H9 (cell line): ENCODE measurements around the gene LPAR2. TPM values are rescaled to one million over a fixed set of nuclear protein-coding genes. Genes with fewer than 3 reads are reported as not detected.

Experiments used
- DNase-seq: peaks from one replicate; pipeline ENCODE4 v3.0.0-alpha.2; 2017
- H2AFZ ChIP-seq: one replicate; pipeline ENCODE4 v1.6.1; 2013; ENCODE audit warnings: mild to moderate bottlenecking, low read length, control low read depth, moderate library complexity
- H2AK5ac ChIP-seq: 2 replicates; pipeline ENCODE4 v1.6.1; 2013; ENCODE audit warnings: low read length, control low read depth, mixed read lengths; ENCODE audit not compliant: insufficient read length
- H2BK120ac ChIP-seq: one replicate; pipeline ENCODE4 v1.6.1; 2013; ENCODE audit warnings: low read depth, mild to moderate bottlenecking, low read length, control low read depth, inconsistent platforms; ENCODE audit not compliant: poor library complexity, severe bottlenecking
- H2BK12ac ChIP-seq: 2 replicates; pipeline ENCODE4 v1.6.1; 2013; ENCODE audit warnings: low read length, control low read depth, mixed read lengths, low read depth; ENCODE audit not compliant: insufficient read length
- H2BK15ac ChIP-seq: 2 replicates; pipeline ENCODE4 v1.6.1; 2013; ENCODE audit warnings: low read depth, low read length, control low read depth
- H2BK20ac ChIP-seq: one replicate; pipeline ENCODE4 v1.6.1; 2013; ENCODE audit warnings: low read depth, mild to moderate bottlenecking, low read length, control low read depth, inconsistent platforms; ENCODE audit not compliant: poor library complexity, severe bottlenecking
- H2BK5ac ChIP-seq: 2 replicates; pipeline ENCODE4 v1.6.1; 2013; ENCODE audit warnings: low read length, control low read depth, mixed read lengths; ENCODE audit not compliant: insufficient read length
- H3K14ac ChIP-seq: 2 replicates; pipeline ENCODE4 v1.6.1; 2013; ENCODE audit warnings: low read length, control low read depth; ENCODE audit not compliant: insufficient read depth
- H3K18ac ChIP-seq: 2 replicates; pipeline ENCODE4 v1.6.1; 2013; ENCODE audit warnings: low read depth, mild to moderate bottlenecking, mixed read lengths, low read length, control low read depth; ENCODE audit not compliant: insufficient read length
- H3K23ac ChIP-seq: 2 replicates; pipeline ENCODE4 v1.6.1; 2013; ENCODE audit warnings: low read length, control low read depth, mixed read lengths, low read depth; ENCODE audit not compliant: insufficient read length
- H3K23me2 ChIP-seq: 2 replicates; pipeline ENCODE4 v1.6.1; 2013; ENCODE audit warnings: low read depth, mild to moderate bottlenecking, mixed read lengths, low read length, control low read depth; ENCODE audit not compliant: insufficient read length, poor library complexity, severe bottlenecking
- H3K27ac ChIP-seq: 2 replicates; pipeline ENCODE4 v1.5.1; 2013; ENCODE audit warnings: low read length, control low read depth, mixed read lengths, low read depth; ENCODE audit not compliant: insufficient read length
- H3K27me3 ChIP-seq: 2 replicates; pipeline ENCODE4 v1.6.1; 2013; ENCODE audit warnings: low read length, control low read depth, inconsistent platforms; ENCODE audit not compliant: insufficient read depth
- H3K4ac ChIP-seq: 2 replicates; pipeline ENCODE4 v1.6.1; 2013; ENCODE audit warnings: low read depth, mild to moderate bottlenecking, control low read depth, inconsistent platforms, low read length, moderate library complexity
- H3K4me1 ChIP-seq: 2 replicates; pipeline ENCODE4 v1.6.1; 2013; ENCODE audit warnings: low read length, control low read depth, inconsistent platforms; ENCODE audit not compliant: insufficient read depth
- H3K4me2 ChIP-seq: 2 replicates; pipeline ENCODE4 v1.6.1; 2013; ENCODE audit warnings: low read length, control low read depth, mixed read lengths; ENCODE audit not compliant: insufficient read length, insufficient read depth
- H3K56ac ChIP-seq: 2 replicates; pipeline ENCODE4 v1.6.1; 2013; ENCODE audit warnings: low read depth, mild to moderate bottlenecking, mixed read lengths, low read length, control low read depth; ENCODE audit not compliant: insufficient read length
- H3K79me1 ChIP-seq: 2 replicates; pipeline ENCODE4 v1.6.1; 2013; ENCODE audit warnings: low read depth, mild to moderate bottlenecking, moderate library complexity, low read length, control low read depth, inconsistent platforms; ENCODE audit not compliant: insufficient read depth, poor library complexity, severe bottlenecking
- H3K79me2 ChIP-seq: 2 replicates; pipeline ENCODE4 v1.6.1; 2013; ENCODE audit warnings: low read length, control low read depth, inconsistent platforms; ENCODE audit not compliant: insufficient read depth
- H3K9ac ChIP-seq: 2 replicates; pipeline ENCODE4 v1.6.1; 2013; ENCODE audit warnings: low read length, control low read depth, mixed read lengths; ENCODE audit not compliant: insufficient read length; ENCODE audit errors: extremely low read depth
- H3K9me3 ChIP-seq: one replicate; pipeline ENCODE4 v1.6.1; 2013; ENCODE audit warnings: low read depth, low read length, inconsistent platforms; ENCODE audit not compliant: control insufficient read depth
- H3T11ph ChIP-seq: one replicate; pipeline ENCODE4 v1.6.1; 2013; ENCODE audit warnings: mild to moderate bottlenecking, low read length, control low read depth, inconsistent platforms
- H4K20me1 ChIP-seq: one replicate; pipeline ENCODE4 v1.6.1; 2013; ENCODE audit not compliant: control insufficient read depth, insufficient read length, insufficient read depth
- H4K5ac ChIP-seq: 2 replicates; pipeline ENCODE4 v1.6.1; 2013; ENCODE audit warnings: low read depth, mild to moderate bottlenecking, mixed read lengths, low read length, control low read depth; ENCODE audit not compliant: insufficient read length
- H4K8ac ChIP-seq: replicated peaks from 2 replicates; pipeline ENCODE4 v1.6.1; 2013; ENCODE audit warnings: low read length, control low read depth, mixed read lengths, low read depth; ENCODE audit not compliant: insufficient read length
- H4K91ac ChIP-seq: 2 replicates; pipeline ENCODE4 v1.6.1; 2013; ENCODE audit warnings: low read depth, mild to moderate bottlenecking, moderate library complexity, mixed read lengths, low read length, control low read depth; ENCODE audit not compliant: insufficient read length
- H3K27ac Mint-ChIP-seq, 3 experiments: 2 replicates in 2 of 3; 3 replicates in 1 of 3; pipeline ENCODE4 v1.8.0; 2020 to 2021; ENCODE audit warnings: mixed read lengths in 3 of 3, mild to moderate bottlenecking in 1 of 3, moderate library complexity in 1 of 3
- H3K27me3 Mint-ChIP-seq: 2 replicates; pipeline ENCODE4 v1.8.0; 2021; ENCODE audit warnings: low read depth, mild to moderate bottlenecking, moderate library complexity, mixed read lengths
- H3K36me3 Mint-ChIP-seq, 3 experiments: 2 replicates in 2 of 3; 3 replicates in 1 of 3; pipeline ENCODE4 v1.8.0; 2020 to 2021; ENCODE audit warnings: low read depth in 3 of 3, mixed read lengths in 3 of 3; ENCODE audit not compliant: insufficient read depth in 1 of 3
- H3K4me1 Mint-ChIP-seq, 2 experiments: 2 replicates each; pipeline ENCODE4 v1.8.0; 2020; ENCODE audit warnings: mixed read lengths in 2 of 2
- H3K4me3 Mint-ChIP-seq, 2 experiments: 2 replicates in 1 of 2; 3 replicates in 1 of 2; pipeline ENCODE4 v1.8.0; 2020 to 2021; ENCODE audit warnings: mild to moderate bottlenecking in 2 of 2, mixed read lengths in 2 of 2, moderate library complexity in 1 of 2
- H3K9me3 Mint-ChIP-seq, 2 experiments: 2 replicates in 1 of 2; 3 replicates in 1 of 2; pipeline ENCODE4 v1.8.0; 2020; ENCODE audit warnings: mild to moderate bottlenecking in 2 of 2, mixed read lengths in 2 of 2, moderate library complexity in 1 of 2
- CTCF ChIP-seq: fragments of 200-600 bp; sonication (generic); conservative IDR thresholded peaks from 3 replicates; pipeline ENCODE4 v1.8.0; 2021; ENCODE audit warnings: antibody characterized with exemption, mild to moderate bottlenecking
- WGBS: extraction: QIAGEN DNeasy Blood & Tissue Kit; methylation state at CpG from one replicate; pipeline ENCODE4 v1.1.7; 2013; ENCODE audit warnings: missing lambda C conversion rate, low lambda C conversion rate, mixed read lengths; ENCODE audit not compliant: insufficient read length; ENCODE audit errors: extremely low coverage; 5-methylcytosine and 5-hydroxymethylcytosine counted together
- total RNA-seq: library from RNA; stranded (reverse); gene quantifications from 2 replicates; pipeline ENCODE4 v1.2.1, GENCODE V29; 2021

The LPAR2 gene
- total RNA-seq, 1 experiment from 2014 or later, result 51.8 TPM

- no CpG with 5 or more reads among the region's 33 CpGs for WGBS
- Histone ChIP-seq H3K14ac (no peak overlapping the region), H3K9me3 (no peaks in the 10 kb centered on the region), H3K23me2 (no peaks in the 10 kb centered on the region), H2AFZ (no peak overlapping the region), H3K4me2 (no peak overlapping the region), H2AK5ac (no peak overlapping the region), H2BK12ac (no peak overlapping the region), H3K27me3 (no peaks in the 10 kb centered on the region), H3K18ac (no peak overlapping the region), H2BK15ac (no peak overlapping the region), H2BK20ac (no peak overlapping the region), H3K4me1 (no peaks in the 10 kb centered on the region), H2BK5ac (no peak overlapping the region), H3T11ph (no peak overlapping the region), H3K9ac (no peak overlapping the region), H2BK120ac (no peak overlapping the region), H3K56ac (no peak overlapping the region), H4K20me1 (no peaks in the 10 kb centered on the region), H4K5ac (no peak overlapping the region), H3K27ac (no peak overlapping the region), H3K4ac (no peak overlapping the region), H3K79me1 (peaks cover 3% of the 10 kb centered on the region), H4K91ac (no peak overlapping the region), H3K79me2 (peaks cover 4% of the 10 kb centered on the region; the same call in 1 of the 2 replicates), H3K23ac (no peak overlapping the region), H4K8ac (no peak overlapping the region)
- Mint-ChIP-seq H3K27ac (no peak overlapping the region), H3K4me1 (peaks cover 7 to 8% of the 10 kb centered on the region in 2 experiments), H3K9me3 (no peaks in the 10 kb centered on the region), H3K27me3 (no peaks in the 10 kb centered on the region), H3K4me3 (no peak overlapping the region), H3K36me3 (peaks cover 48 to 85% (median 83%) of the 10 kb centered on the region in 3 experiments)
- TF ChIP-seq CTCF, result no peak
- no peak for DNase-seq
Observed at GRCh38 chr19:19656451-19657396, 28.7 kb upstream of the LPAR2 start.
